Gastrocnemius medialis (tissue), 4 donors: ENCODE results near the gene PXDN. TPM values are rescaled to one million over a fixed set of nuclear protein-coding genes. Genes with fewer than 3 reads are reported as not detected.

Experiments used
- ATAC-seq, 2 donors: fragments of 150-250 bp; one replicate each; pipeline ENCODE4 v1.9.1; 2016
- DNase-seq, 2 donors: peaks; one replicate each; pipeline ENCODE4 v3.0.0-alpha.2; 2019
- H3K27ac ChIP-seq, 4 donors: fragments of 200-600 bp; sonication (generic); 1 replicate in 1 of 4; 2 replicates in 3 of 4; pipeline ENCODE4 v1.5.1; 2016 to 2018; ENCODE audit warnings: mild to moderate bottlenecking in 2 of 4, moderate library complexity in 1 of 4
- H3K27me3 ChIP-seq, 3 donors: fragments of 200-600 bp; sonication (generic) in 2 of 3; 1 replicate in 1 of 3; 2 replicates in 2 of 3; pipeline versions ENCODE4 v1.5.1 to v1.6.0; 2016 to 2019; ENCODE audit warnings: mild to moderate bottlenecking in 1 of 3, moderate library complexity in 1 of 3
- H3K36me3 ChIP-seq, 2 donors: fragments of 200-600 bp; sonication (generic) in 1 of 2; one replicate each; pipeline ENCODE4 v1.5.1; 2017 to 2018
- H3K4me1 ChIP-seq, 2 donors: fragments of 200-600 bp; sonication (generic) in 1 of 2; one replicate each; pipeline ENCODE4 v1.5.1; 2016 to 2017; ENCODE audit warnings: mild to moderate bottlenecking in 2 of 2
- H3K4me3 ChIP-seq, 4 donors: fragments of 200-600 bp; sonication (generic) in 3 of 4; 1 replicate in 1 of 4; 2 replicates in 3 of 4; pipeline ENCODE4 v1.5.1; 2016 to 2019; ENCODE audit warnings: mild to moderate bottlenecking in 2 of 4
- H3K9me3 ChIP-seq, 3 donors: fragments of 200-600 bp; sonication (generic) in 2 of 3; 1 replicate in 1 of 3; 2 replicates in 2 of 3; pipeline ENCODE4 v1.5.1; 2016 to 2019
- POLR2A ChIP-seq, 2 donors: fragments of 450-650 bp; IDR thresholded peaks; one replicate each; pipeline ENCODE4 v1.6.1; 2017; ENCODE audit warnings: antibody characterized with exemption in 2 of 2, mild to moderate bottlenecking in 2 of 2, moderate library complexity in 2 of 2
- in situ Hi-C, 4 donors: fragments of 200-750 bp; cut with MboI; loops; one replicate each; pipeline versions ENCODE4 v1.15.0 to v1.8.0; 2017; ENCODE audit warnings: low sequenced_read_pairs in 4 of 4
- intact Hi-C: fragments of 100-400 bp; cut with DNase I; formaldehyde crosslinking; loops from one replicate; pipeline ENCODE4 v1.15.1; 2023; ENCODE audit warnings: low total_unique reads
- total RNA-seq, 4 donors: library from RNA; depleted of rRNA; stranded (reverse); fragments of >200 nt; gene quantifications; one replicate each; pipeline versions ENCODE4 v1.1.0 to v1.2.3, GENCODE V29; 2016
- TF ChIP-seq, protein P1 (sequence below), 5 experiments: fragments of 450-650 bp in 3 of 5; fragments of 200-600 bp in 2 of 5; sonication (generic) in 2 of 5; IDR thresholded peaks in 4 of 5; conservative IDR thresholded peaks in 1 of 5; 1 replicate in 4 of 5; 2 replicates in 1 of 5; pipeline ENCODE4 v1.5.1; 2016 to 2019; ENCODE audit warnings: antibody characterized with exemption in 5 of 5, mild to moderate bottlenecking in 3 of 5, moderate library complexity in 3 of 5

PXDN gene
- total RNA-seq, 4 donors from 2014 or later: 7.8 to 13.4 (median 10.3) TPM

DNA sequence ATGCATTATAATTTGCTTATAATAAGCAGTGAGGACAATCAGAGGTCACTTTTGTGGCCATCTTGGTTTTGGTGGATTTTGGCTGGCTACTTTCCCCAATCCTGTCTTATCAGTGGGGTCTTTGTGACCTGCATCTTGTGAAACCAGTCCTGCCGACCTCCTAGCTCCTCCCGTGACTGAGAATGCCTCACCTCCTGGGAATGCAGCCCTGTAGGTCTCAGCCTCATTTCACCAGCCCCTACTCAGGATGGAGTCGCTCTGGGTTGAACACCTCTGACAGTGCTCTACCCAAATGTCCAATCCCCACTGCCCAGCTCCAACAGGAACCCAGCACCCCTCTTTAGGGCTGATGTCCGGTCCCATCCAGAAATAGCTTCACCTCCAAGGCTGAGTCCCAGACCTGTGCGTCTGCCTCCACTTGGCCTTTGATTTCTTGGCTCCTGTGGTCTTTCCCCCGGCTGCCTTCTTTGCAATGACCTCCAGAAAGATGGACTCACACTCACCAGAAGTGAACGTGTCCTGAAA, 31.3 kb upstream of the PXDN start:
- H3K9me3 ChIP-seq: no peaks in the 10 kb centered on the region
- no peak overlapping the region for H3K4me3 ChIP-seq
- TF ChIP-seq POLR2A (IDR thresholded peaks at IDR 0.05): no peak
- TF ChIP-seq, protein P1, sequence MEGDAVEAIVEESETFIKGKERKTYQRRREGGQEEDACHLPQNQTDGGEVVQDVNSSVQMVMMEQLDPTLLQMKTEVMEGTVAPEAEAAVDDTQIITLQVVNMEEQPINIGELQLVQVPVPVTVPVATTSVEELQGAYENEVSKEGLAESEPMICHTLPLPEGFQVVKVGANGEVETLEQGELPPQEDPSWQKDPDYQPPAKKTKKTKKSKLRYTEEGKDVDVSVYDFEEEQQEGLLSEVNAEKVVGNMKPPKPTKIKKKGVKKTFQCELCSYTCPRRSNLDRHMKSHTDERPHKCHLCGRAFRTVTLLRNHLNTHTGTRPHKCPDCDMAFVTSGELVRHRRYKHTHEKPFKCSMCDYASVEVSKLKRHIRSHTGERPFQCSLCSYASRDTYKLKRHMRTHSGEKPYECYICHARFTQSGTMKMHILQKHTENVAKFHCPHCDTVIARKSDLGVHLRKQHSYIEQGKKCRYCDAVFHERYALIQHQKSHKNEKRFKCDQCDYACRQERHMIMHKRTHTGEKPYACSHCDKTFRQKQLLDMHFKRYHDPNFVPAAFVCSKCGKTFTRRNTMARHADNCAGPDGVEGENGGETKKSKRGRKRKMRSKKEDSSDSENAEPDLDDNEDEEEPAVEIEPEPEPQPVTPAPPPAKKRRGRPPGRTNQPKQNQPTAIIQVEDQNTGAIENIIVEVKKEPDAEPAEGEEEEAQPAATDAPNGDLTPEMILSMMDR (IDR thresholded peaks at IDR 0.05 in 4 of 5, conservative IDR thresholded peaks at IDR 0.05 in 1 of 5): no peak
- H3K4me1 ChIP-seq: no peaks in the 10 kb centered on the region
- H3K27me3 ChIP-seq: no peaks in the 10 kb centered on the region
- ATAC-seq (no peak), DNase-seq (no peak)
- H3K27ac ChIP-seq: no peak overlapping the region
- in situ Hi-C loops (no loop called here), intact Hi-C loops (no loop called here)
- no peaks in the 10 kb centered on the region for H3K36me3 ChIP-seq

DNA sequence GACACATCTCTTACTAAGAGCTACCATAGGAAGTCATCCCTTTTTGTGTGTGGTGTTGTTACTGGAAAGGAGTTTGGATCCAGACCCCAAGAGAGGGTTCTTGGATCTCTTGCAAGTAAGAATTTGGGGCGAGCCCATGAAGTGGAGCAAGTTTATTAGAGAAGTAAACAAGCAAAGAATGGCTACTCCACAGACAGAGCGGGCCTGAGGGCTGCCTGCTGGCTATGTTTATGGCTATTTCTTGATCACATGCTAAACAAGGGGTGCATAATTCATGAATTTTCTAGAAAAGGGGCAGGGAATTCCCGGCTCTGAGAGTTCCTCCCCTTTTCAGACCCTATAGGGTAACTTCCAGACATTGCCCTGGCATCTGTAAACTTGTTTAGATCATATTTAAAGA, 30.6 kb upstream of the PXDN start:
- Histone ChIP-seq H3K4me3 (no peak overlapping the region), H3K27ac (no peak overlapping the region), H3K4me1 (no peaks in the 10 kb centered on the region), H3K9me3 (no peaks in the 10 kb centered on the region), H3K36me3 (no peaks in the 10 kb centered on the region), H3K27me3 (no peaks in the 10 kb centered on the region)
- no peak for DNase-seq
- TF ChIP-seq, protein P1 (IDR thresholded peaks at IDR 0.05 in 4 of 5, conservative IDR thresholded peaks at IDR 0.05 in 1 of 5): no peak
- no peak for TF ChIP-seq POLR2A (IDR thresholded peaks at IDR 0.05)
- no peak for ATAC-seq
- intact Hi-C loops: no loop called here
- in situ Hi-C loops: no loop called here

DNA sequence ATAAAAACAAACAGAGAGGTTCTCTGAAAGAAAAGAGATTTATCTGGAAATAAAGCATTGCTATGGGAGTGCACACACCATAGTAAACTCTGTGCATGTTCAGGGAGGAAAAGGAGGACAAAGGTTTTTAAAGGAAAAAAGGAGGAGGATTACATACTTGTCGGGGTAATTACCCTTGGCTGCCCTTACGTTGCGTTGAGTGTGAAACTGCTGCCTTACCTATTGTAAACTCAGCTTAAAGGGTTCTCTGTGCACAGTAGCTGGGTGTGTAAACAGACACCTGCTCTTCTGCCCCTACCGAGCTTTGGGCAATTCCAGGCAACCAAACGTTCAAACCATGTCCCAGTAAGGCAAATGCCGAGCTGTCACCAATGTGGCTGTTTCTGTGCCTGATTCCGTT, 29.6 kb upstream of the PXDN start:
- intact Hi-C loops (no loop called here), in situ Hi-C loops (no loop called here)
- Histone ChIP-seq H3K27me3 (no peaks in the 10 kb centered on the region), H3K4me3 (no peak overlapping the region), H3K9me3 (no peaks in the 10 kb centered on the region), H3K27ac (no peak overlapping the region), H3K36me3 (no peaks in the 10 kb centered on the region), H3K4me1 (no peaks in the 10 kb centered on the region)
- no peak for DNase-seq
- no peak for ATAC-seq
- TF ChIP-seq, protein P1 (IDR thresholded peaks at IDR 0.05 in 4 of 5, conservative IDR thresholded peaks at IDR 0.05 in 1 of 5): no peak
- no peak for TF ChIP-seq POLR2A (IDR thresholded peaks at IDR 0.05)

DNA sequence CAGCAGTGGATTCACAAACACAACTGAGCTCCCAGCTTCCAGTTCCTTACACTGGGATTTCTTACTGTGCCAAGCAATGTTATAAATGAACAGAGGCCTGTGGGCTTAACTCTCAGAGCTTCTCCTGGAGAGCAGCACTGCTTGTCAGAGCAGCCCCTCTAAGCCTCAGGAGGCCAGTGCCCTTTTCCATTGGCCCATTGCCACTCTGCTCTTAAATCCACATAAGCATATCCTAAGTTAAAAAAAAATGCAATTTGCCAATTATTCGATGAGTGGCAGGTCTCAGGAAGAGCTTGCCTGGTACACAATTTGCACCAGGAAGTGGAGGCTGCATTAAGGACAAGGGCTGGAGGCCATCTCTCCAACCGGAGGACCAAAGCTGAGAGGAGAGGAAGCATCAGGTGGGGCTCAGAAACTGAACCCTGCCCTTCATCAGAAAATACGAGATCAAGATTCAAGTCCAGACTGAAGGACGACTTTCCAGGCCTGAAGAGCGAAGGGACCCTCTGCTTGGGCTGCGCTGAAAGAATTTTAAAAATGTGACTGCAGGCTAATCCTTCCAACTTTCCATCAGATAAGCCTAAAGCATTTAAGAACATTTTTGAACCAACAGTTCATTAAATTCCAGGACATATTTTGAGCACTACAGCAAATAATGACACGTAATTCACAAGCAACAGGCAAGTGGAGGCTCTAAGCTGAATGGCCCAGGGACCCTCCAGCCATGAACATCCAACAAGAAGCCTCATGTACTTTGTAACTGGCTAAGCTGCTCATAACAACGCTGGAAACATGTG, 28.4 kb upstream of the PXDN start:
- in situ Hi-C loops: no loop called here

More for the DNA sequence above, 28.4 kb upstream of the PXDN start:
- ATAC-seq (no peak), DNase-seq (no peak)
- no peaks in the 10 kb centered on the region for H3K36me3 ChIP-seq
- no peaks in the 10 kb centered on the region for H3K27me3 ChIP-seq
- no peaks in the 10 kb centered on the region for H3K4me1 ChIP-seq
- TF ChIP-seq, protein P1 (IDR thresholded peaks at IDR 0.05 in 4 of 5, conservative IDR thresholded peaks at IDR 0.05 in 1 of 5): no peak
- TF ChIP-seq POLR2A (IDR thresholded peaks at IDR 0.05): no peak
- H3K9me3 ChIP-seq: no peaks in the 10 kb centered on the region
- H3K27ac ChIP-seq: no peak overlapping the region
- intact Hi-C loops: no loop called here
- no peak overlapping the region for H3K4me3 ChIP-seq
